ENCODE data around the gene COMMD9. TPM values are rescaled to one million over a fixed set of nuclear protein-coding genes. Genes with fewer than 3 reads are reported as not detected.

The COMMD9 gene
- total RNA-seq, 1 donor from 2014 or later: 55.7 TPM

DNA sequence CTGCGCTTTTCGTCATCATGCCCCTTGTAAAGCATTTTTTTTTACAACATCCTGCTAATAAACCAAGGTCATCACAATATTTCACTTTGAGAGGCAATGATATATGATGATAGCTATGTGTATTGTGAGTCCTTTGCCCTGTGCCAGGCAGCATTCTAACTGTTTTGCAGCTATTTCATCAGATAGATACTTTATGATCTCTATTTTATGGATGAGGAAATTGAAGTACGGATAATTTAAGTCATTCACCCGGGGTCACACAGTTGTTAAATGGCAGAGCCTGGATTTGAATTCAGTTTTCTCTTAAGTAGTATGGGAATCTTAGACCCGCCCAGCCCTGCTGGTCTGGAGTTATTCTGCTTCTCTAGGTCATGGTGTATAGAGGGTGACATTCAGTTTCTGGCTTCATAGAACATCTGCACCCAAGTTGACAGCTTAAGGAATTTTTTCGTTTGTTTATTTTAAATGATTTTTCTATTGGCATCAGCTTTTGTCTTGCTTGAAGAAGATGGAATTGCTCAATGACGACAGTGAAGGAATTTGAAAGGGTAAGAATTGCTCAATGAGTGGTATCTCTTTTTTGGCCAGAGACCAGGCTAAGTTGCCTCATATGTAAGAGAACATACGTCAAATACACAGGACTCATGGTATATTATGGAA, 7.8 kb upstream of the COMMD9 start:
- no peak for DNase-seq (ENCODE audit: low spot score)

DNA sequence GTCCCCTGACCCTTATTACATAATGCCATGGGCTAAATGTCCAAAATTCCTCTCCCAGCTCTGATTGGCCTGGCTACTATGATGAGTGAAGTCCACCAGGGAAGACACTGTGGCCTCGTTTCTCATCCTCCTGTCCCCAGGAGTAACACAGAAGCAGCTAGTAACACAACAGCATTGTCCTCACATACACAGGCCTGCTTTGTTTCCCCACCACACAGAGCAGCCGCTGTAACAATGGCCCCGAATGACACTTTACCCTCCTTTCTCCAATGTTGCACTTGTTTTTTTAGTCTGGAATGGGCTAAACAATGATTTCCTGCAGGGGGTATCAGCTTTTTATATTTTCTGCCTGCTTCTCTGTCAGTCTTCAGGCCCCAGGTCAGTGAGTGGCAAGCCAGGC, 6.7 kb upstream of the COMMD9 start, which contains the start of gene PRR5L:
TSS of gene PRR5L (plus strand) at position 363 of the 400 bp plus-strand sequence. CDS start 104,834 bp downstream, outside the sequence.
- no peak for DNase-seq (ENCODE audit: low spot score)

DNA sequence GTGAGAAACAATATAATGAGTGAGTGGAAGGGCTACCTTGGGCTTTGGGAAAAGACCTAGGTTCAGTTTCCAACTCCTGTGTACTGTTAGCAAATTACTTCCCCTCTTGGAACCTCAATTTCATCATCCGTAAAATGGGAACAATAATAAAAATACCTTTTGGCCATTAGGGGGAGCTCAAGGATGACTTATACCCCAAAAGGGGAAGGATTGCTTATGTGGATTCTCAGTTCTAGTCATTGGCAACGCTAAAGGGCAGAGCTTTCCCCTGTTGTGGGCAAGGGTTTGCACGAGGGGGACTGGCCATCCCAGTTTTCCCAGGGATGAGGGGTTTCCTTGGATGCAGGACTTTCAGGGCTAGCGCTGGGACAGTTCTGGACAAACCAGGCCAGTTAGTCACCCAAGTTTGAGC, 3.1 kb upstream of the COMMD9 start:
- DNase-seq (ENCODE audit: low spot score): no peak

DNA sequence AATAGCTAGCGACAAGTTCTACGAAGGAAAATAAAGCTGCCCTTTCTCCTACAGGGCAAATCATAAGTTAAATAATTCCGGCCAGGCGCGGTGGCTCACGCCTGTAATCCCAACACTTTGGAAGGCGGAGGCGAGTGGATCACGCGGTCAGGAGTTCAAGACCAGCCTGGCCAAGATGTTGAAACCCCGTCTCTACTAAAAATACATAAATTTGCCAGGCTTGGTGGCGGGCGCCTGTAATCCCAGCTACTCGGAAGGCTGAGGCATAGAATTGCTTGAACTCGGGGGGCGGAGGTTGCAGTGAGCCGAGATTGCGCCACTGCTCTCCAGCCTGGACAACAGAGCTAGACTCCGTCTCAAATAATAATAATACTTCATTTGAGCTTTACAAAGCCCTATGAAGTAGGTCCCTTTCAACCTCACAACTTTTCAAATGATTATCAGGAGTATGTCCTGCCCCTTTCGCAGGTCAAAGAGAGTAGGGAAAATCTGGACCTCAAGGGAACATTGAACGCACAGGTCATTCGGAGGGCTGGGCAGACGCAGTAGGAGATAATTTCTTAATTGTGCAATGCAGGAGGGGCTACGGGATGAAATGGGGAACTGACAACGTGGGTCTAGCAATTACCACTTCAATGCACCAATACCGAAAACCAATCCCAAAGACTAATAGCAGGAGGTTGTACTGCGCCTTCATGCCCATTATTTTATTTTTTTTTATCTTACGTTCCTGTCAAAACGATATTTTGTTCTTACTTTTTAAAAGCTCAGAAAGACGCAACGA, 590 bp downstream of the COMMD9 start:
- no peak for DNase-seq (ENCODE audit: low spot score)

DNA sequence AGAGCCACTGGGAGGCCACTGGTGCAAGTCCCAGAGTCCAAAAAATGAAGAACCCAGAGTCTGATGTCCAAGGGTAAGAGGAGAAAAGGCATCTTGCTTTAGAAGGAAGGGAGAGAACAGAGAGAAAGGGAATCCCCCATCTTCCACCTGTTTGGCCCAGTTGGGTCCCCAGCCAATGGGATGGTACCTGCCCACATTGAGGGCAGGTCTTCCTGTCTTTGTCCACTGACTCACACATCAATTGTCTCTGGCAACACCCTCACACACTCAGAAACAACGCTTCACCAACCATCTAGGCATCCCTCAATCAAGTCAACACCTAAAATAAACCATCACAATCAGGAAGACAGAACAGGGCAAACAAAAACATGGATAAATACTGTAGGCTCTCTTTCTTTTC, 6.3 kb downstream of the COMMD9 start:
- DNase-seq (ENCODE audit: low spot score): no peak

DNA sequence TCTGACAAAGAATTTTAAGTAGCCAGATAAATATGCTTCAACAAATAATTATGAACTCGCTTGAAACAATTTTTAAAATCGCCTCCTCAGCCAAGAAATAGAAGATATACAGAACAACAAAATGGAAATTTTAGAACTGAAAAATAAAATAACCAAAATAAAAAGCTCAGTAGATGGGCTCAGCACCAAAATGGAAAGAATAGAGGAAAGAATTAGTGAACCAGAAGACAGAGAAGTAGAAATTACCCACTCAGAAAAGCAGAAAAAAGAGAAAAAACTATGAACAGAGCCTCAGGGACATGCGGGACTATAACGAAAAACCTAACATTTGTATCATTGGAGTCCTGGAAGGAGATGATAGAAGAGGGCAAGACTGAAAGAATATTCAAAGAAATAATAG, 7.4 kb downstream of the COMMD9 start:
- DNase-seq (ENCODE audit: low spot score): no peak

DNA sequence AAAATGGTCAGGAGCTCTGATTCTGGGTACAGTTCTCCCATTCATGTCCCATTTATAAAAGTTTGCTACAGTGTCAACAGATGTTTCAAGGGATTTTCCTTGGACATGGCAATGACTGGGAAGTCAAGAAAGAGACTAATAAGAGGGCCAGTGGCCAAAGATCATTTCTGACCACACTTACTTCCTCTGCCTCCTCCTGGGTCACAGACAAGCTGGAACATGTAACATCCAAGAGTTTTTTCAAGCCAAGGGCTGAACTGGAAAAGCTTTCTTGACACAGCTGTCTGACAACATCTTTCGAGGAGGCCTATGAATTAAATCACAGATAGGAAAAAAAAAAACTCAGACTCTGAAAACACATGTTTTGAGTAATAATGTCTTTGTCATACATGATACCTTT, 8.7 kb downstream of the COMMD9 start:
- no peak for DNase-seq (ENCODE audit: low spot score)

DNA sequence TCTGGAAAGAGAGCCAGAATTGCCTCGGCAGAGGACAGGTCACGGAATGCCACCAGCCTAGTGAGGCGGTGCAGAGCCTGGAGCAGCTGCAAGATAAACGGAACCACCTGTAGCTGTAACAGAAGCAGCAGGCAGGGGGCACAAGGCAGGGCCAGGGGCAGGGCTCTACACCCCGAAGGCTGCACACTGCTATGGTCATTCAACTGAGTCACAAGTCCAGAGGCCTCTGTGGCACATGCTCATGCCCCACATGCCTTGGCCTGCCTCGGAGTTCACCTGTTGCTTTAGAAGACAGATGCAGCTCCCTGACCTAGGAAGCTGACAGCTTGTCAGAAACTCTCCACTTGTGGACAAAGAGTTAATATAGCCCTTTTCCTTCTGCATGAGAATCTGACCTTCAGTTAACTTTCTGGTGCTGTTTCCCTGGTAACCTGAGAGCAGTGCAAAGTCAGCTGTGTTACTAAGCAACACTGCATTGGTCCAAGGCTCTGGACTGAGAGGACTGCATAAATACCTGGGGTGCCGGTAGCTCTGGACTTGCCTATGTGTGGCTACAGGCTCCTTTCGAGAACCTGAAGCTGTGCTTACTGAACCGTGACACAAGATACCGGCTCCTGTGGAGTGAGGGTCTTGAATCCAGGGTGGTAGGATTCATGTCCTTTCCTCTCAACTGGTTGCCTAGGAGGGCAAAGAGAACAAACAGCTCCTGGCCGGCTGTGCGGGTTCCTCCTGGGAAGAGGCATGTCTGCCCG, 10.5 kb downstream of the COMMD9 start:
- no peak for DNase-seq (ENCODE audit: low spot score)

DNA sequence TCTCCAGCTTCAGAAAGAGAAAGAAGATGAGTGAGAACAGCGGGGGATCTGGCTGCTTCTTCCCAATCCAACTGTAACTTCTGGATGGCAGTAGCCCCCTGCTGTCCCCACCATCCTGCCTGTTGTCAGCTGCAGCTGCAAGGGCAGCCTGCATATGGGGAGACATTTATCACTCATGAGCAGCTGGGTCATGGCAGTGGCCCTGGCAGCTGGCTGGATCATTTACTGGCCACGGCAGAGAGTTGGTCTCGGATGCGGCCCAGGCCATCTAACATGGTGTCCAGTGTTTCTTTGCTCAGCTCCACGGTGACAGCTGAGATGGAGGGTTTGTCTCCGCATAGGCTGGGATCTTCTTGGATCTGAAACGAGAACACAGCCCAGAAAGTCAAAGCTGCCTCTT, 14.8 kb downstream of the COMMD9 start:
- DNase-seq (ENCODE audit: low spot score): no peak

DNA sequence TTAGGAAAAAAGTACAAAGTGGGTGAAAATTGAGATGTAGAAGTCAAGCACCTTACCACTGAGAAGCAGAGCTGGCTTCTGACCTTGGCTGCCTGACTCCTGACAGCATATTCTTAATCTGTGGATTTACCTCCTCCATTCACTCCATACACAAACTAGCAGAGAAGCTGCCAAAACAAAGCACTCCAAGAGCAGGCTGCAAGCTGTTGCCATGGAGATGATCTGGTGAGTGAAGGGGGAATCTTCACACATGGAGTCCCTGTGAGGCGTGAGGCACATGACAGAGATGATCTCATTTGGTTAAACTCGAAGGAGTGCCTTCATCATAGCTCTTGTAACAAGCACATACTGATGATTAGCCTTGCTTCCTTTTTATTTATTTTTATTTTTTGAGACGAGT, 16.1 kb downstream of the COMMD9 start:
- DNase-seq (ENCODE audit: low spot score): no peak

DNA sequence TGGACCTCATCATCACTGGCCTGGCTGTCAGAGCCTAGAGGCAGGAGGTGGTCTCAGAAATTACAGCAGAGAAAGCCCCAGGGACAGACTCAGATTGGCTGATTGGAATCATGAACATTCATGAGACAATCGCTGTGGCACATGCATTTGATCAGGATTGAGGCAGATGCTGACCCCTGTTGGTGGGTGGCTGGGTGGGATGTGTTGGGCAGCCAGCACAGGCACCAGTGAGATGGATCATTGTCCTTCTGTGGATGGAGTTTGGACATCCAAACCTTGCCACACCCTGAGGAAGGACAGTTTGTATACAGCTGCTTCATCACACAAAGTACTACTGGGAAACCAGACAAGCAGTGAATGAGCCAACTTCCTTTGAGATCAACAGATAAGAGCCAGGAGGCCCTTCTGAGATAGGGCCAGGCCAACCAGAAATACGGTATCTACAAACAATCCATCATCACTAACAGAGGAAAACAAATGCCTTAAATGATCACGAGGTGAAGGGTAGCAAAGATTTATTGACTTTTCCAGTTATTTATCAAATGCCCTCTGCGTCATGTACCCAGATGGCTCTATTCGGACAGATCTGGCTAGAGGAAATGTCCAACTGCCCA, 17.3 kb downstream of the COMMD9 start:
- DNase-seq (ENCODE audit: low spot score): peak; percentile 30

DNA sequence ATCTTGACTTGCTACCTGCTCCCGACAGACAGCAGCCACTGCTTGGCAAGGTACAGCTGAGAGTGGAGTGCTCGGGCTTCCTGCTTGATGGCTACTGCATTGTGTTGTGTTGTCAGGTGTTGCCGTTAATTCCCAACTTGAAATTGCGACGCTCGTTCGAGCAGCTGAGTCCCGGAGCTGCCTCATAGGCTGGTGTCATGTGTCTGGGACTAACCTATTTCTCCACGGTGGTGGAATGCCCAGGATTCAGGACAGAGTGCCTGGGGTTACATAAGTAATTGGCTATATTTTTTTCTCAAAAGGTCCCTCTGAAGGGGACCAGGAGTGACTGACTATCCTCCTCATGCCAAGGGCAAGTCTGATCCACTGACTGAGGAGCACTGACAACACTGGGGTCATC, 18.5 kb downstream of the COMMD9 start:
- DNase-seq (ENCODE audit: low spot score): no peak

DNA sequence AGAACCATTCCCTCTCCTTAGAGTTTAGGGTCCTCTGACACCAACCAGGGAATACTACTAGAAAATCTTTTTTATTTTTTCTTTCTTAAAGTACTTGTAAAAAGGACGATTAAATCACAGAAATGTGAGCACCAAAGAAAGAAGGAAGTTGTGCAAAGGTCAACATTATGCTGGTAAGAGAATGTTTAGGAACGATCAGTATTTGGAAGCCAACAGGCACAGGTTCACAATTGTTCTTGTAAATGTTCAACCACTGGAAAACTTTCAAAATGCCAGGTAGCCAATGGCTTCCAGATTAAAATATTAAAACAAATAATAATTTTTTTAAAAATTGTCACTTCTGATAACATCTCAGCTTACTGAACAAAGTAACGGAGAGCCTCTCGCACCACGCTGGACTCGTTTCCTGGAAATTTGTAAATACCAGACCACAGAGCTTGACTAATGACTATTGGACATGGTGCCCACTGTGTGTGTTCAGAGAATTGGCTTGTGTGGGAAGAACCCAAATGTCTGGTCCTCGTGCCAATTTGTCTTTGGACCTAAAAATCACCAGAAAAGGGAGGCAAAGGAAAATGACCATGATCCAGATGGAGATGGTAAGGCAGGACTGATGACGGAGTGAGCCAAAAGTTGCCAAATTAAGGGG, 20.8 kb downstream of the COMMD9 start:
- no peak for DNase-seq (ENCODE audit: low spot score)

DNA sequence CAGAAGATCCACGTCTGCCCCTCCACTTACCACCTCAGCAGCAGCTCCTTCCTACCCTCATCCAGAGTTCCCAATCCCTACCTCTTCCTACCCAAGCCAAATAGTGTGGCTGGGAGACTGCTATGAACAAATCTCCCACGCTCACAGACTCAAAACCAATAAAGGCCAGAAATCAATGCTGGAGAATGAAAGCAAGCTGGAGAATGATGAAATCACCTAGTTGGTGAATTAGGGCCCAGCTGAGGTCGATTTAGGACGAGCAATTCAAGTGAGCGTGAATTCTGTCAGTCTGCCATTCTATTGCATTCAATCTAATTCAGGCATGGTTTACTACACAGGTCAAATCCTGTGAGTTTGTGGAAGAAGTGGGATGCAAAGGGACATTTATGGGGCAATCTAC, 22.5 kb downstream of the COMMD9 start:
- no peak for DNase-seq (ENCODE audit: low spot score)

DNA sequence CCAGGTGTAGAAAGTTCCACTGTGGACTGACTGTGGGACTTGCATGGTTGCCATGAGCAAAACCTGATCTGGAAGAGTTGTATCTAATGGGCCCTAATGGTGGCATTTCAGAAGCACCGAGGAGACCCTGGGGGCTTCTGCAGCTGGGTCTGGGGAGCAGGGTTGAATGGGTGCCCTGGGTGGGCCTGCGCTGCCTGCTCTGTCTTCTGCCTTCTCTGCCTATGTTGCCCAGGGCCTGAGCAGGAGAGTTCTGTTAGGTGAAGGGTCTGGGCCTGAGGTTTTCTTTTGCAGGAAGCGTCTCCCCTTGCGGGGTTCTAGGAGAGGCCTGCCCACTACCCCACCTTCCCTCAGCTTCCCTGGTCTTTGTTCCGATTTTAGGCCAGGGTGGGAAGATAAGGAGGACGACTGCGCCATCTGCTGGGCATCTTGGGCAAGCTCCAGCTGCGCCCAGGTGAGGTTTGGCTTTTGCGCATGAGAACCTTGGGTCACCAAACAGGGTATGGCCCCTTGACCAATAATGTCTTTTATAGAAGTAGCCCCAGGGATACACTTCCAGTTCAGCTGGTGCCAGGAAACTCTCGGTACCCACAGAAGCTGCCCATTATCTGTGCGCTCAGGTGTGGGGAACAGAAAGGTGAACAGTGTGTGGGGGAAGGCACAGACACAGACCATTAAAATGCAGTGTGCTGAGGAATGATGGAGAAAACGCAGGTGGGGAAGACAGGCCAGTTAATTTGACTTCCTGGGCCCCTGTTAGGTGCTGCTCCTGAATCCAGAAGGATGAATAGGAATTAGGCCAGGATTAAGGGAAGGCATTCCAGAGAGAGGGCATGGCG, 23.2 kb downstream of the COMMD9 start:
- peak; percentile 42 for DNase-seq (ENCODE audit: low spot score)

DNA sequence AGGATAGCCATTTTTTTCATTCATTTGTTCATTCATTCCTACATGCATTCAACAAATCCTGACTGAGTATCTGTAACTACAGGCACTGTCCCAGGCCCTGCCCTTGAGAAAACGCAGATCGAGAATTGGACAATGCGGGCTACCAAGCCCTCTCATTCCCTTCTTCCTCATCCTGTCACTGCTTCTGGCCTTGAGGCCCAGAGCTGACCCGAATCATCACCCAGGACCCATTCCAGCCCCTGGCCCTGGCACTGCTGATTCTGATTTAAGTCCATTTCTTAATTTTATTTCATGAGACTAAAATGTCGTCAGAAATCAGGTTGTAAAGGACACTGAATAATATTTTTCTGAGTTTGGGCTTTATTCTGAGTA, 24.3 kb downstream of the COMMD9 start:
- no peak for DNase-seq (ENCODE audit: low spot score)

DNA sequence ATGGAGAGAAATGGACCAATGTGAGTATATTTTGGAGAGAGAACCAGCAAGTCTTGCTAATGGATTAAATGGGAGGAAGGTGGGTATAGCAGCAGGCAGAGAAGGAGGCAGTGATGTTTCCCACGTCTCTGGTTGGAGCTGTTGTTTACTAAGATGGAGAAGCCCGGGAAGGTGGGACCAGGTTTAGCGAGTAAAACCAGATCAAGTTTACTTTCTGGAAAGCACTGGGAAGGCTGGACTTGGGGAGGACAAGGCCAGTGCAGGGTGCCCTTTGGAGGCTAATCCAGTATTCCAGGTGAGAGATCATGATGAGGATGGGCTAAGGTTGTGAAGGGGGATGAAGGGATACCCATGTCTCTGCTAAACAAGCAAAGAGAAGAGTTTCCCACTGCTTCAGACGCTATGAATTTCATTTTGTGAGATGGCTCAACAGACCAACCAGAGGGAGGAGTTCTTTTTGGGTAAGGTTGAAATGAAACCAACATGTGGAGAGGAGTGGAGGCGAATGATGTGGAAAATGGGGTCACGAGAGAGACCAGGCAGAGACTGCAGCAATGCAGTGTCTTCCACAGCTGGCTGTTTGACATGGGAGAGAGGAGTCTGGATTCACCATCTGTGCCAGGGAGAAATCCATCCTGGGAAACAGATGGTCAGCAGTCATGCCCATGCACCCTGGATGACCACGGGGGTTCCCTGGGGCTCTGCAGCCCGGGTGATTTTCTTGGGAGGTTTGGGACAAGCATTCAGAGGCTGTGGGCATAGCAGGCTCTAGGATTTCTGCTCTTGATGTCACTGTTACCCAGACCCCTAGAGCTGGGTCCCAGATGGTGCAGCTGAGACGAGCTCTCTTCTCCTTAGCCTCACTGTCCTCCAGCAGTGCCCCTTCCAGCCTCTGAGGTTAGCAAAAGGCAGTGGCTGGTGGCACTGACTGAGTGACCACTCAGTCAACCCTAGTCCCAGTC, 24.9 kb downstream of the COMMD9 start:
- no peak for DNase-seq (ENCODE audit: low spot score)

DNA sequence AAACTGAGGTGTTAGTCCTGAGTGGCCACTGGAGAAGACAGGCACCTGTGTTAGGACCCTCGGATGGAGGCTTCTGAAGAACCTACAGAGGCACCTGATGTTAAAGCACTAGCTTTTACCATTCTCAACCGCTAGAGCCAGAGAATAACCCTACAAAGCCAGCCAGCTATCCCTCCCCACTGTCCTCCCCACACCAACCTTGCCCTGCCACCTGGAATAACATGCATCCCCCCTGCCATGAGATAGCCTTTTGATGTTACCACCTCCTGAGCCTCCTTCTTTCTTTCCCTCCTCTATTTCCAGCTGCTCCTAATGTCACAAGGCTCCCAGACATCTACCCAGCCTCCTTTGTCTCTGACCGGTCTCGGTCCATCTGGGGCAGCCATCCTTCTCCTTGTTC, 28.1 kb downstream of the COMMD9 start:
- DNase-seq (ENCODE audit: low spot score): no peak

DNA sequence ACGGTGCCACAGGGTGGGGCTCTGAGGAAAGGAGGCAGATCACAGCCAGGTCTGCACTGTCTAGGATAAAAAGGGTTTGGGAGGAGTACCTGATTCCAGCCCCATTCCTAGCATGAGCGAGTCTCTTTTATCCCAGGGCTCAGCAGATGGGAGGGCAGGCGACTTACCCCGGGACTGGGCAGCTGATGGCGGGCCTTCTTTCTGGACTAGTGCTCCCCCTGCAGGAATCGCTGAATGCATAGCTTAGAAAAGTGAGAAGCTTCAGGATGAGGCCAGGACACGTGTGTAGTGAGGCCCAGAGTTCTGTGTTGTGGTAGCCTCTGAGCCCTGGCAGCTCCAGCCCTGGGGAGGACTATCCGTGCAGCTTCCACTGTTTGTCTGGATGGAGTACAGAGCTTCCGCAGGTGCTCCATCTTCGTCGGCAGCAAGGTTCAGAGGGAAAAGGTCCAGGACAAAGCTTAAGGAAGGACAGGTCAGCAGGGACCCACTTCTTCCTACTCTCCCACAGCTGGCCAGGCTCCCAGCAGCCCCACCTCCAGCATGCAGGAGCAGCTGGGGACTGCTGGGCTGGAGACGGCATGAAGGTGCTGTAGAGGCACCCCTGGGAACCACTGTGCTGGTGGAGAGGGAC, 30.4 kb downstream of the COMMD9 start:
- peak; percentile 40 for DNase-seq (ENCODE audit: low spot score)
